ENCODE results near the gene ANKRD33B. TPM values are rescaled to one million over a fixed set of nuclear protein-coding genes. Genes with fewer than 3 reads are reported as not detected.

Gene ANKRD33B
- total RNA-seq, 1 experiment from 2014 or later, result 6.9 TPM

GRCh38 chr5:10518347-10518746 lies 45.5 kb upstream of the ANKRD33B start:
- H4K91ac ChIP-seq (ENCODE audit: insufficient read length, low read depth, low read length), result no peak overlapping the region
- no peak overlapping the region for H2AFZ ChIP-seq (ENCODE audit: low read length)
- peaks cover 0 to 15% (median 9%) of the 10 kb centered on the region in 3 experiments; a peak in 4 of 7 replicates for H3K36me3 Mint-ChIP-seq (ENCODE audit: insufficient read depth in 1 of 3, low read depth in 3 of 3)
- no peak overlapping the region for H3K9ac ChIP-seq (ENCODE audit: extremely low read depth, insufficient read length, low read length)
- no peak overlapping the region for H4K8ac ChIP-seq (replicated peaks; ENCODE audit: insufficient read length, low read depth, low read length)
- H3T11ph ChIP-seq (ENCODE audit: low read length), result no peak overlapping the region
- no peak overlapping the region for H3K18ac ChIP-seq (ENCODE audit: insufficient read length, low read depth, low read length)
- H3K23ac ChIP-seq (ENCODE audit: insufficient read length, low read depth, low read length), result no peak overlapping the region
- no peak overlapping the region for H2BK12ac ChIP-seq (ENCODE audit: insufficient read length, low read depth, low read length)
- H3K27ac ChIP-seq (ENCODE audit: insufficient read length, low read depth, low read length), result no peak overlapping the region
- H2BK20ac ChIP-seq (ENCODE audit: low read depth, low read length, poor library complexity, severe bottlenecking), result no peak overlapping the region
- H2BK120ac ChIP-seq (ENCODE audit: low read depth, low read length, poor library complexity, severe bottlenecking), result no peak overlapping the region
- H4K20me1 ChIP-seq (ENCODE audit: control insufficient read depth, insufficient read depth, insufficient read length), result no peaks in the 10 kb centered on the region
- no peak overlapping the region for H3K27ac Mint-ChIP-seq
- DNase-seq, result no peak
- no peaks in the 10 kb centered on the region for H3K9me3 ChIP-seq (ENCODE audit: control insufficient read depth, low read depth, low read length)
- H3K56ac ChIP-seq (ENCODE audit: insufficient read length, low read depth, low read length), result no peak overlapping the region
- TF ChIP-seq, protein P1, sequence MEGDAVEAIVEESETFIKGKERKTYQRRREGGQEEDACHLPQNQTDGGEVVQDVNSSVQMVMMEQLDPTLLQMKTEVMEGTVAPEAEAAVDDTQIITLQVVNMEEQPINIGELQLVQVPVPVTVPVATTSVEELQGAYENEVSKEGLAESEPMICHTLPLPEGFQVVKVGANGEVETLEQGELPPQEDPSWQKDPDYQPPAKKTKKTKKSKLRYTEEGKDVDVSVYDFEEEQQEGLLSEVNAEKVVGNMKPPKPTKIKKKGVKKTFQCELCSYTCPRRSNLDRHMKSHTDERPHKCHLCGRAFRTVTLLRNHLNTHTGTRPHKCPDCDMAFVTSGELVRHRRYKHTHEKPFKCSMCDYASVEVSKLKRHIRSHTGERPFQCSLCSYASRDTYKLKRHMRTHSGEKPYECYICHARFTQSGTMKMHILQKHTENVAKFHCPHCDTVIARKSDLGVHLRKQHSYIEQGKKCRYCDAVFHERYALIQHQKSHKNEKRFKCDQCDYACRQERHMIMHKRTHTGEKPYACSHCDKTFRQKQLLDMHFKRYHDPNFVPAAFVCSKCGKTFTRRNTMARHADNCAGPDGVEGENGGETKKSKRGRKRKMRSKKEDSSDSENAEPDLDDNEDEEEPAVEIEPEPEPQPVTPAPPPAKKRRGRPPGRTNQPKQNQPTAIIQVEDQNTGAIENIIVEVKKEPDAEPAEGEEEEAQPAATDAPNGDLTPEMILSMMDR (conservative IDR thresholded peaks at IDR 0.05), result no peak
- H3K14ac ChIP-seq (ENCODE audit: insufficient read depth, low read length), result no peak overlapping the region
- no peaks in the 10 kb centered on the region for H3K79me2 ChIP-seq (ENCODE audit: insufficient read depth, low read length)
- no peak overlapping the region for H3K4me3 Mint-ChIP-seq
- H3K4me2 ChIP-seq (ENCODE audit: insufficient read depth, insufficient read length, low read length), result no peak overlapping the region
- H3K4me1 ChIP-seq (ENCODE audit: insufficient read depth, low read length), result peaks cover 5% of the 10 kb centered on the region; the same call in 1 of the 2 replicates
- no peak overlapping the region for H2BK15ac ChIP-seq (ENCODE audit: low read depth, low read length)
- no peak overlapping the region for H4K5ac ChIP-seq (ENCODE audit: insufficient read length, low read depth, low read length)
- no peak overlapping the region for H3K4ac ChIP-seq (ENCODE audit: low read depth, low read length)
- no peaks in the 10 kb centered on the region for H3K23me2 ChIP-seq (ENCODE audit: insufficient read length, low read depth, low read length, poor library complexity, severe bottlenecking)
- WGBS (ENCODE audit: extremely low coverage, insufficient read length, low lambda C conversion rate), result no CpG with 5 or more reads among the region's 2 CpGs
- peaks cover 3% of the 10 kb centered on the region for H3K27me3 Mint-ChIP-seq (ENCODE audit: low read depth)
- no peaks in the 10 kb centered on the region for H3K27me3 ChIP-seq (ENCODE audit: insufficient read depth, low read length)
- no peak overlapping the region for H2AK5ac ChIP-seq (ENCODE audit: insufficient read length, low read length)
- H3K4me1 Mint-ChIP-seq, result peaks cover 6 to 11% of the 10 kb centered on the region in 2 experiments
- H3K79me1 ChIP-seq (ENCODE audit: insufficient read depth, low read depth, low read length, poor library complexity, severe bottlenecking), result no peaks in the 10 kb centered on the region
- peaks cover 13 to 15% of the 10 kb centered on the region in 2 experiments; a peak in 4 of 5 replicates for H3K9me3 Mint-ChIP-seq
- no peak overlapping the region for H2BK5ac ChIP-seq (ENCODE audit: insufficient read length, low read length)
